GM18870 (cell line): ENCODE results near the gene TMPRSS3.

Experiments used
- ATAC-seq: cut with Tn5 transposase; IDR thresholded peaks from one replicate; pipeline ENCODE4 v1.9.1; 2021; ENCODE audit warnings: moderate library complexity; ENCODE audit not compliant: unreplicated experiment

TMPRSS3 gene

GRCh38 chr21:42374864-42375499 is 20.9 kb downstream of the TMPRSS3 start:
- no peak for ATAC-seq

GRCh38 chr21:42374457-42374856 is 21.4 kb downstream of the TMPRSS3 start:
- no peak for ATAC-seq

- ATAC-seq, result no peak
Observed at GRCh38 chr21:42373908-42374455, 21.9 kb downstream of the TMPRSS3 start.

- no peak for ATAC-seq
Observed at GRCh38 chr21:42373196-42373907, 22.5 kb downstream of the TMPRSS3 start.

GRCh38 chr21:42370894-42371654 is 24.8 kb downstream of the TMPRSS3 start:
- ATAC-seq, result no peak

- ATAC-seq, result no peak
Observed at GRCh38 chr21:42369821-42370220, 26.0 kb downstream of the TMPRSS3 start.

GRCh38 chr21:42367367-42368165 is 28.3 kb downstream of the TMPRSS3 start:
- ATAC-seq, result no peak

- ATAC-seq, result no peak
Observed at GRCh38 chr21:42366292-42367010, 29.4 kb downstream of the TMPRSS3 start, which contains the start of gene TFF1. TFF1 (minus strand) TSS chr21:42366535; CDS start chr21:42366495, 40 bp downstream.

- no peak for ATAC-seq
Observed at GRCh38 chr21:42365770-42366169, 30.1 kb downstream of the TMPRSS3 start.

GRCh38 chr21:42364304-42364865 is 31.5 kb downstream of the TMPRSS3 start:
- ATAC-seq, result no peak

GRCh38 chr21:42363312-42363711 is 32.5 kb downstream of the TMPRSS3 start:
- no peak for ATAC-seq

- no peak for ATAC-seq
Observed at GRCh38 chr21:42362700-42363099, 33.2 kb downstream of the TMPRSS3 start.

GRCh38 chr21:42362198-42362597 is 33.7 kb downstream of the TMPRSS3 start:
- no peak for ATAC-seq

- ATAC-seq, result no peak
Observed at GRCh38 chr21:42361286-42361685, 34.6 kb downstream of the TMPRSS3 start.

GRCh38 chr21:42360317-42360716 is 35.5 kb downstream of the TMPRSS3 start:
- no peak for ATAC-seq

- no peak for ATAC-seq
Observed at GRCh38 chr21:42358937-42359336, 36.9 kb downstream of the TMPRSS3 start.

GRCh38 chr21:42358261-42358660 is 37.6 kb downstream of the TMPRSS3 start:
- no peak for ATAC-seq

GRCh38 chr21:42357307-42357706 is 38.5 kb downstream of the TMPRSS3 start:
- ATAC-seq, result no peak

GRCh38 chr21:42356650-42357049 is 39.2 kb downstream of the TMPRSS3 start:
- ATAC-seq, result no peak

GRCh38 chr21:42356046-42356445 is 39.8 kb downstream of the TMPRSS3 start:
- ATAC-seq, result no peak
